Nephron progenitor cell (in vitro differentiated cells): ENCODE results near the gene PTPRD.

Source experiments
- DNase-seq: peaks from one replicate; pipeline ENCODE4 v3.0.0; 2021
- H3K27ac Mint-ChIP-seq: 2 replicates; pipeline ENCODE4 v1.8.0; 2021; ENCODE audit warnings: mild to moderate bottlenecking, moderate library complexity, mixed read lengths
- H3K27me3 Mint-ChIP-seq: 2 replicates; pipeline ENCODE4 v1.8.0; 2021; ENCODE audit warnings: mild to moderate bottlenecking, low read depth, mixed read lengths; ENCODE audit not compliant: poor library complexity
- H3K36me3 Mint-ChIP-seq: 2 replicates; pipeline ENCODE4 v1.8.0; 2021; ENCODE audit warnings: low read depth, mixed read lengths
- H3K4me1 Mint-ChIP-seq: 2 replicates; pipeline ENCODE4 v1.8.0; 2021; ENCODE audit warnings: mixed read lengths
- H3K4me3 Mint-ChIP-seq: 2 replicates; pipeline ENCODE4 v1.8.0; 2021; ENCODE audit warnings: mild to moderate bottlenecking, moderate library complexity, mixed read lengths
- H3K9me3 Mint-ChIP-seq: 2 replicates; pipeline ENCODE4 v1.8.0; 2021; ENCODE audit warnings: mild to moderate bottlenecking, moderate library complexity, mixed read lengths
- TF ChIP-seq, protein P1 (sequence below): fragments of 200-600 bp; sonication (generic); IDR thresholded peaks from 2 replicates; pipeline ENCODE4 v1.5.0; 2021; ENCODE audit warnings: antibody characterized with exemption

PTPRD gene

DNA sequence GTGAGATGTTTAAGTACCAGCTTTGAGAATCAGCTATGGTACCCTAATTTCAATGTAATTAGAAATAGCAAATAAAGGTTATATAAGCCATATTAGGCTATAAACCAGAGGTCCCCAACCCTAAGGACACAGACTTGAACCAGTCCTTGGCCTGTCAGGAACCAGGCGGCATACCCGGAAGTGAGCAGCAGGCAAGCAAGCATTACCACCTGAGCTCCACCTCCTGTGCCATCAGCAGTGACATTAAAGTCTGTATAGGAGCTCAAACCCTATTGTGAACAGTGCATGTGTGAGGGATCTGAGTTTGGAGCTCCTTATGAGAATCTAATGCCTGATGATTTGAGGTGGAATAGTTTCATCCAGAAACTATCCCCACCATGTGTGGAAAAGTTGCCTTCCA is 1009.5 kb downstream of the PTPRD start:
- H3K4me1 Mint-ChIP-seq = peaks cover 4% of the 10 kb centered on the region
- DNase-seq = no peak
- no peaks in the 10 kb centered on the region for H3K9me3 Mint-ChIP-seq
- no peak overlapping the region for H3K4me3 Mint-ChIP-seq
- TF ChIP-seq, protein P1, sequence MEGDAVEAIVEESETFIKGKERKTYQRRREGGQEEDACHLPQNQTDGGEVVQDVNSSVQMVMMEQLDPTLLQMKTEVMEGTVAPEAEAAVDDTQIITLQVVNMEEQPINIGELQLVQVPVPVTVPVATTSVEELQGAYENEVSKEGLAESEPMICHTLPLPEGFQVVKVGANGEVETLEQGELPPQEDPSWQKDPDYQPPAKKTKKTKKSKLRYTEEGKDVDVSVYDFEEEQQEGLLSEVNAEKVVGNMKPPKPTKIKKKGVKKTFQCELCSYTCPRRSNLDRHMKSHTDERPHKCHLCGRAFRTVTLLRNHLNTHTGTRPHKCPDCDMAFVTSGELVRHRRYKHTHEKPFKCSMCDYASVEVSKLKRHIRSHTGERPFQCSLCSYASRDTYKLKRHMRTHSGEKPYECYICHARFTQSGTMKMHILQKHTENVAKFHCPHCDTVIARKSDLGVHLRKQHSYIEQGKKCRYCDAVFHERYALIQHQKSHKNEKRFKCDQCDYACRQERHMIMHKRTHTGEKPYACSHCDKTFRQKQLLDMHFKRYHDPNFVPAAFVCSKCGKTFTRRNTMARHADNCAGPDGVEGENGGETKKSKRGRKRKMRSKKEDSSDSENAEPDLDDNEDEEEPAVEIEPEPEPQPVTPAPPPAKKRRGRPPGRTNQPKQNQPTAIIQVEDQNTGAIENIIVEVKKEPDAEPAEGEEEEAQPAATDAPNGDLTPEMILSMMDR = no peak
- no peak overlapping the region for H3K27ac Mint-ChIP-seq
- H3K27me3 Mint-ChIP-seq = no peaks in the 10 kb centered on the region
- no peaks in the 10 kb centered on the region for H3K36me3 Mint-ChIP-seq

DNA sequence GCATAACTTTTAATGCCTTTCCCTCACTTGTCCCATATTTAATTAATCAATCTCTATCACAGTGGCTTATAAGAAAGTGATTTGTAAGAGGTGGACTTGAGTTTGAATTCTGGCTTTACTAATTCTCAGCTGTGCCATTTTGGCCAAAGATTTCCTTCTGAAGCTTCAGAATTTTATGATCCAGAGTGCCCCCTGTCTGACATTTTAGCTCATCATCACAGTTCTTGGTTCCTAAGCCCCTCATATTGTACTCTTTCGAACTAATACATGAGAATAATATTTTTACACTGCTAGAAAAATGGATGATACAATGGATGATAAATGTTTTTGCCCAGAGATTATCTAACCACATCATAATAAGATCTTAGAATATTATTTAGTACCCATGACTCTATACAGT is 1014.1 kb downstream of the PTPRD start:
- TF ChIP-seq, protein P1 = no peak
- Mint-ChIP-seq H3K9me3 (peaks cover 7% of the 10 kb centered on the region), H3K27me3 (no peaks in the 10 kb centered on the region), H3K27ac (no peak overlapping the region), H3K4me3 (no peak overlapping the region), H3K4me1 (no peaks in the 10 kb centered on the region), H3K36me3 (no peaks in the 10 kb centered on the region)
- no peak for DNase-seq

DNA sequence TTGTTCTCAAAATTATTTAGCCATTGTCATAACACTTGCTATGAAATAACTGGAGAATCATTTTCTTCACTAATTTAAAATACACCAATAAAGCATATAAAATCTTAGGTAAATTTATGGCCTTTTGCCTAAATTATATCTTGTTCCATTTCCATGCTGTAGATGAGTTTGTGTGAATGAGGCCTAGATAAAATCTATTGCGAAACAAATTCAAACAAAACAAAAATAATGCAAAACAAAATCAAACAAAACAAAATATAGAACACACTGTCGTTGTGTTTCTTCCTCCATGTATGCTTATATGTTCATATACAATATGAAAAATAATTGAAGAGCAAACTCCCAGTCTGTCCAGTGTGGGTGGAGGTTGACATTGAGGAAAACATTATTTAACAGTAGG is 1020.7 kb downstream of the PTPRD start:
- H3K4me1 Mint-ChIP-seq = no peaks in the 10 kb centered on the region
- no peaks in the 10 kb centered on the region for H3K27me3 Mint-ChIP-seq
- TF ChIP-seq, protein P1 = no peak
- no peak overlapping the region for H3K4me3 Mint-ChIP-seq
- H3K9me3 Mint-ChIP-seq = peaks cover 7% of the 10 kb centered on the region
- no peaks in the 10 kb centered on the region for H3K36me3 Mint-ChIP-seq
- DNase-seq = no peak
- no peak overlapping the region for H3K27ac Mint-ChIP-seq

DNA sequence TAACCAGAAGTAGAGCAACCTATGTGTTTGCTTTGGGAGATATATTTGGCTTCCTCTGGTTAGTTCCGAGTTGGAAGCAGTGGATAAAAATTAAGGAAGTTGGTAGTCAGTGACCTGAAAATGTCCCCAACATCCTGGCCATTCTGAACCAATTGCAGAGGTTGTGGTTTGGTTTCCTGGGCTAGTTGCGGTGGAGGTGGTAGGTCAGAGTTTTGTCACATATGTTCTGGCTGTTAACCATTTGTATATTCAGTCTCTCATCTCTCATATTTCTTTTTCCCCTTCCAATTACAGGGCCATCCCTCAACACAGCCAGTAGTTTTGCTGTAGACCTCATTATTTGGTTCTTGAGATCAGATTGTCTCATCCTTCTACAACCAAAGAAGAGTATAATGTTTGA is 1026.9 kb downstream of the PTPRD start:
- H3K4me1 Mint-ChIP-seq = no peaks in the 10 kb centered on the region
- no peak for DNase-seq
- H3K4me3 Mint-ChIP-seq = no peak overlapping the region
- H3K9me3 Mint-ChIP-seq = no peaks in the 10 kb centered on the region
- H3K27ac Mint-ChIP-seq = no peak overlapping the region
- TF ChIP-seq, protein P1 = no peak
- H3K36me3 Mint-ChIP-seq = no peaks in the 10 kb centered on the region
- no peaks in the 10 kb centered on the region for H3K27me3 Mint-ChIP-seq

DNA sequence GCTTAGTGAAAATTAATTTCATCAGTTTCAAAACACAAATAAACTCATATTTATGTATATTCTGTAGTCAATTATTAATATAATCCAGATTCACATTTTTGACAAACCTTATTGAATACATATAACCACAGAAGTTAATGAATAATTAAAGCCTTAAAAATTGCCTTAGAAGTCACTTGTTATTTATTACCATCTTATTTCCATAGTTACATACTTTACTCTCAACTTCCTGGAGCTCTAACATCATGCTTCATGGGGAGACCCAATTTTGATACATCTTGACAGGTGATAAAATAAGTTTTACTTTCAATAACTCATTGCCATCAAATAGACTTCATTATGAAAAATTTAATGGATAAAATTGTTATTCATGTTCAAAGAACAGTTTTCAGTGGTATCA is 1038.7 kb downstream of the PTPRD start:
- Mint-ChIP-seq H3K4me3 (no peak overlapping the region), H3K27ac (no peak overlapping the region), H3K4me1 (no peaks in the 10 kb centered on the region), H3K9me3 (no peaks in the 10 kb centered on the region), H3K36me3 (no peaks in the 10 kb centered on the region), H3K27me3 (no peaks in the 10 kb centered on the region)
- no peak for DNase-seq
- TF ChIP-seq, protein P1 = no peak

DNA sequence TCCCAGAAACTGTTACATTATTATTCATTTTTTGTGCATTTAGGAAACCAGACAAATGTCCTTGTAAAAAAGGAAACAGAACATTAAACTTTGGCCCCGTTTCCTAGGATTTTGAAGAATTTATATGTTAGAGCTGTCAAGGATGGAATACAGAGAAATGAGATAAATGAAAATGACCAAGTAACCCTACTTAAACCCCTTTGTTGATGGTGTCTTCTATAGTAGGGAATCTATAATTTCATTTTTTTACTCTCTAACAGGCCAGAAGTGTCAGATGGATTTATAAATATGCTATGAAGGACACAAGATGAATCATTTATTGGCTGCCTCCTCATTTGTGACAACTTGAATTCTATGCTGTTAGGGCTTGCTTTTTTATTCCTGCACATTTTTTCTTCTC is 1047.1 kb downstream of the PTPRD start:
- H3K36me3 Mint-ChIP-seq = no peaks in the 10 kb centered on the region
- no peak overlapping the region for H3K27ac Mint-ChIP-seq
- DNase-seq = no peak
- H3K4me1 Mint-ChIP-seq = no peaks in the 10 kb centered on the region
- no peak overlapping the region for H3K4me3 Mint-ChIP-seq
- peaks cover 5% of the 10 kb centered on the region for H3K27me3 Mint-ChIP-seq
- H3K9me3 Mint-ChIP-seq = no peaks in the 10 kb centered on the region
- TF ChIP-seq, protein P1 = no peak
